ENCODE measurements around the gene AMIGO3.

GRCh38 chr3:49674497-49674983 lies 44.9 kb downstream of the AMIGO3 start:
- TF ChIP-seq CTCF (IDR thresholded peaks at IDR 0.05; ENCODE audit: insufficient read depth, low read length, poor library complexity, severe bottlenecking) (no peak), EZH2phosphoT487 (conservative IDR thresholded peaks at IDR 0.05; ENCODE audit: low read length) (no peak)

Measured in SU-DHL-6 (cell line).